Activated naive CD8-positive, alpha-beta T cell treated with anti-CD3 and anti-CD28 coated beads, Interleukin-2, amount 50 U/mL, for 24 hours (primary cell): Measurements from ENCODE around the gene ACTR1A.
"Not testable (repeated sequence)": the region's sequence is repeated elsewhere in the genome, so short reads cannot be mapped to it uniquely, and the experiment has no call there.

Experiments used
- ATAC-seq: fragments of 150-1000 bp; cut with Tn5 transposase; one replicate; pipeline ENCODE4 v1.10.0; 2021
- DNase-seq: peaks from one replicate; pipeline ENCODE4 v3.0.0; 2021
- H3K27ac Mint-ChIP-seq: one replicate; pipeline ENCODE4 v1.8.0; 2021; ENCODE audit warnings: mild to moderate bottlenecking, mixed read lengths
- H3K27me3 Mint-ChIP-seq: one replicate; pipeline ENCODE4 v1.8.0; 2021; ENCODE audit warnings: mixed read lengths
- H3K36me3 Mint-ChIP-seq: one replicate; pipeline ENCODE4 v1.8.0; 2021; ENCODE audit warnings: low read depth, mixed read lengths
- H3K4me1 Mint-ChIP-seq: one replicate; pipeline ENCODE4 v1.8.0; 2021; ENCODE audit warnings: mixed read lengths
- H3K4me3 Mint-ChIP-seq: one replicate; pipeline ENCODE4 v1.8.0; 2021; ENCODE audit warnings: mild to moderate bottlenecking, moderate library complexity, mixed read lengths
- H3K9me3 Mint-ChIP-seq: one replicate; pipeline ENCODE4 v1.8.0; 2021; ENCODE audit warnings: mixed read lengths

Gene ACTR1A

GRCh38 chr10:102502337-102503151 is at the start of gene ACTR1A:
Gene ACTR1A (minus strand): TSS chr10:102502712. CDS start chr10:102502647, 65 bp downstream.
- H3K4me3 Mint-ChIP-seq: no peak within 1 kb of the TSS
- peak; percentile 96 for DNase-seq
- no peak within 1 kb of the TSS for H3K27ac Mint-ChIP-seq
- peaks cover 27% of the 10 kb centered on the region for H3K4me1 Mint-ChIP-seq
- peak; percentile 57 for ATAC-seq
- no peaks in the 10 kb centered on the region for H3K36me3 Mint-ChIP-seq
- H3K9me3 Mint-ChIP-seq: no peaks in the 10 kb centered on the region
- H3K27me3 Mint-ChIP-seq: no peaks in the 10 kb centered on the region

- H3K4me3 Mint-ChIP-seq: no peak overlapping the region
- no peak for ATAC-seq
Observed at GRCh38 chr10:102550636-102551210, 48.2 kb upstream of the ACTR1A start.

GRCh38 chr10:102549549-102549948 is 47.0 kb upstream of the ACTR1A start:
- H3K27me3 Mint-ChIP-seq: no peaks in the 10 kb centered on the region
- DNase-seq (no peak), ATAC-seq (no peak)
- no peak overlapping the region for H3K27ac Mint-ChIP-seq
- H3K4me1 Mint-ChIP-seq: no peaks in the 10 kb centered on the region
- H3K4me3 Mint-ChIP-seq: no peak overlapping the region
- H3K36me3 Mint-ChIP-seq: peaks cover 6% of the 10 kb centered on the region
- H3K9me3 Mint-ChIP-seq: no peaks in the 10 kb centered on the region

More at GRCh38 chr10:102550636-102551210, 48.2 kb upstream of the ACTR1A start:
- Mint-ChIP-seq H3K9me3 (no peaks in the 10 kb centered on the region), H3K27ac (no peak overlapping the region), H3K36me3 (peaks cover 6% of the 10 kb centered on the region), H3K4me1 (no peaks in the 10 kb centered on the region), H3K27me3 (no peaks in the 10 kb centered on the region)
- DNase-seq: no peak

DNA sequence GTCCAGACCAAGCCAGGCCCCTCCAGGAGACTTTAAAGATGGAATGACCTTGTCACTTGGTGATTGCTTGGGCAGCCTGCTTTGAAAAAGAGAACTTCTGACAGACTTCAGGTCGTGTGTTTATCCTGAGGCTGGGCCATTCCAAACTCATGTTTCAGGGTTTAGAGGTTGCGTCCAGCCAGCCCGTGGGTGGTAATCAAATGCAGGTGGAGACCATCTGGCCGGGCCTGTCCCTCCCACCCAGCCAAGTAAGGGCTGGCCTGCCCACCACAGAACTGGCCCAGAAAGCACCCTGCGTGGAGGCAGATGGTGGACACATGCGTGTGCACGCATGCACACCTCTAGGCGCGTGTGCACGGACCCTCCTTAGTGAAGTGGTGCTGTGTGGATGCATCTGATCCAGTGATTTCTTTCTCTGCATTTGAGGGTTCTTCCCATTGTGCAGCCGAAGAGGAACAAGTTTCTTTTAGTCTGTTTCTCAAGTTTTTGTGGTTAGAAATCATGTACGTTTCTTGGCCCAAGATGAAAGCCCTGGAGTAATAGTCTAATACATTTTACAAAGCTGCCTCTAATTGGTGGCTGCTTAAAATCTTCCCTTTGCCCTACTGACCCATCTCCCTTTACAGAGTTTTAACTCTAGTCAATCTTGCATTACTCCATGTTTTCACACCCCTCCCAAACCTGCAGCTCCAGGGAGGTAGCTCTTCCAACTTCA is 44.3 kb upstream of the ACTR1A start:
- ATAC-seq (no peak), DNase-seq (no peak)
- Mint-ChIP-seq H3K9me3 (no peaks in the 10 kb centered on the region), H3K4me3 (no peak overlapping the region), H3K27ac (no peak overlapping the region), H3K27me3 (no peaks in the 10 kb centered on the region), H3K36me3 (peaks cover 3% of the 10 kb centered on the region), H3K4me1 (peaks cover 7% of the 10 kb centered on the region)

GRCh38 chr10:102545997-102546396 is 43.5 kb upstream of the ACTR1A start:
- Mint-ChIP-seq H3K27ac (no peak overlapping the region), H3K4me3 (no peak overlapping the region), H3K36me3 (peaks cover 3% of the 10 kb centered on the region), H3K4me1 (peaks cover 8% of the 10 kb centered on the region), H3K27me3 (no peaks in the 10 kb centered on the region), H3K9me3 (no peaks in the 10 kb centered on the region)
- no peak for DNase-seq
- ATAC-seq: no peak

DNA sequence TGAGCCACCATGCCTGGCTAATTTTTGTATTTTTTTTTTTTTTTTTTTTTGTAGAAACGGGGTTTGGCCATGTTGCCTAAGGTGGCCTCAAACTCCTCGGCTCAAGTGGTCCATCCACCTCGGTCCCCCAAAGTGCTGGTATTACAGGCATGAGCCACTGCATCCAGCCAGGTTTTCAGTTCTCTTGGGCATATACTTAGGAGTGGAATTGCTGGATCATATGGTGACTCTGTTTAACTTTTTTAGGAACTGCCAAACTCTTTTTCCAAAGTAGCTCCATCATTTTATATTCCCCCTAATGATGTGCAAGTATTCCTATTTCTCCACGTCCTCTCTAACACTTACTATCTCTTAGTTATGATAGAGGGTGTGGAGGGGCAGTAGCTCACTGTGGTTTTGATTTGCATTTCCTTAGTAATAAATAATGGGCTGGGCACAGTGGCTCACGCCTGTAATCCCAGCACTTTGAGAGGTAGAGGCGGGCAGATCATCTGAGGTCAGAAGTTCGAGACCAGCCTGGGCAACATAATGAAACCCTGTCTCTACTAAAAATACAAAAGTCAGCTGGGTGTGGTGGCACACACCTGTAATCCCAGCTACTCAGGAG is 42.9 kb upstream of the ACTR1A start:
- H3K4me3 Mint-ChIP-seq: no peak overlapping the region
- H3K36me3 Mint-ChIP-seq: peaks cover 2% of the 10 kb centered on the region
- no peak overlapping the region for H3K27ac Mint-ChIP-seq
- peaks cover 10% of the 10 kb centered on the region for H3K4me1 Mint-ChIP-seq
- H3K27me3 Mint-ChIP-seq: no peaks in the 10 kb centered on the region
- no peak for DNase-seq
- no peaks in the 10 kb centered on the region for H3K9me3 Mint-ChIP-seq
- no peak for ATAC-seq

GRCh38 chr10:102542800-102543418 is 40.4 kb upstream of the ACTR1A start:
- ATAC-seq (peak; percentile 37), DNase-seq (no peak)
- peak overlapping the region; percentile 13 for H3K27ac Mint-ChIP-seq
- no peaks in the 10 kb centered on the region for H3K9me3 Mint-ChIP-seq
- H3K4me3 Mint-ChIP-seq: no peak overlapping the region
- H3K27me3 Mint-ChIP-seq: no peaks in the 10 kb centered on the region
- H3K36me3 Mint-ChIP-seq: no peaks in the 10 kb centered on the region
- peaks cover 13% of the 10 kb centered on the region for H3K4me1 Mint-ChIP-seq

- peak; percentile 97 for ATAC-seq
- H3K9me3 Mint-ChIP-seq: no peaks in the 10 kb centered on the region
- H3K27ac Mint-ChIP-seq: no peak overlapping the region
- H3K36me3 Mint-ChIP-seq: no peaks in the 10 kb centered on the region
- peak; percentile 5 for DNase-seq
- H3K27me3 Mint-ChIP-seq: no peaks in the 10 kb centered on the region
- H3K4me3 Mint-ChIP-seq: no peak overlapping the region
- H3K4me1 Mint-ChIP-seq: peaks cover 17% of the 10 kb centered on the region
Observed at GRCh38 chr10:102540023-102540422, 37.5 kb upstream of the ACTR1A start.

DNA sequence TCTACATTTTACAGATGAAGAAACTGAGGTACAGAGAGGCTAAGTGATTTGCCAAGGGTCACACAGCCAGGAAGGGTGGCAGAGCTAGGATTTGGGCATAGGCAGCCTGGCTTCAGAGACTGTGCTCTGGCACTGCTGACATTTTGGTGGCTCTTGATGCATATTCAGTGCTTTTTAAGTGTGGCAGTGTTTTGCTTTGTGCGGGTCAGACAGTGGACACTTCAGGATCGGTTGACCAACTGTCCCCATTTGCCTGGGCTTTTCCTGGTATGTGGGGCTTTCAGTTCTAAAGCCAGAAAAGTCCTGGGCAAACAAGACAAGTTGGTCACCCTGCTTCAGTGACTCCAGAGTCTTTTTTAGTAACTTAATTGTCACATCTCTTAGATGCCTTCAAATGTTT is 36.3 kb upstream of the ACTR1A start:
- Mint-ChIP-seq H3K36me3 (no peaks in the 10 kb centered on the region), H3K27ac (no peak overlapping the region), H3K27me3 (no peaks in the 10 kb centered on the region), H3K4me3 (no peak overlapping the region), H3K9me3 (no peaks in the 10 kb centered on the region), H3K4me1 (peaks cover 17% of the 10 kb centered on the region)
- DNase-seq (no peak), ATAC-seq (no peak)

DNA sequence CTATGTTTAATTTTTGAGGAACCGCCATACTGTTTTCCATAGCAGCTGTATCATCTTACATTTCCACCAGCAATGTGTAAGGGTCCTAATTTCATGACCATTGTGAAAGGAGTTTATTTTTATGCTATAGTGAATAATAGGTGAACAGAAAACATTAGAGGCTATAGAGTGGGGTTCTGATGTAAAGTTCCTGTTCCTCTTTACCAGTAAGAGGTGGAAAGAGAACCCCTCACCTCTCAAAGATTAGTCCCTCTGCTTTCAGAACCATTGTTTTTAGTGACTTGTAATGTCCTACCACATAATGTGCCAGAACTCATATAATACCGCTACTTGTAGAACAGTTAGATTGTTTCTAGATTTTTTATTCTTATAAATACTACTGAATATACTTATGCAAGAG is 35.4 kb upstream of the ACTR1A start:
- Mint-ChIP-seq H3K4me1 (peaks cover 15% of the 10 kb centered on the region), H3K4me3 (no peak overlapping the region), H3K27me3 (no peaks in the 10 kb centered on the region), H3K9me3 (no peaks in the 10 kb centered on the region), H3K36me3 (no peaks in the 10 kb centered on the region), H3K27ac (no peak overlapping the region)
- no peak for ATAC-seq
- DNase-seq: no peak

GRCh38 chr10:102537367-102537766 is 34.9 kb upstream of the ACTR1A start:
- H3K27me3 Mint-ChIP-seq: no peaks in the 10 kb centered on the region
- no peak overlapping the region for H3K4me3 Mint-ChIP-seq

GRCh38 chr10:102535481-102536147 is 33.1 kb upstream of the ACTR1A start:
- H3K27ac Mint-ChIP-seq: no peak overlapping the region
- H3K4me1 Mint-ChIP-seq: peaks cover 7% of the 10 kb centered on the region
- H3K9me3 Mint-ChIP-seq: no peaks in the 10 kb centered on the region
- H3K36me3 Mint-ChIP-seq: no peaks in the 10 kb centered on the region
- DNase-seq (no peak), ATAC-seq (no peak)
- H3K4me3 Mint-ChIP-seq: no peak overlapping the region
- H3K27me3 Mint-ChIP-seq: no peaks in the 10 kb centered on the region

More at GRCh38 chr10:102537367-102537766, 34.9 kb upstream of the ACTR1A start:
- H3K36me3 Mint-ChIP-seq: no peaks in the 10 kb centered on the region
- ATAC-seq (no peak), DNase-seq (no peak)
- no peak overlapping the region for H3K27ac Mint-ChIP-seq
- H3K4me1 Mint-ChIP-seq: peaks cover 10% of the 10 kb centered on the region
- no peaks in the 10 kb centered on the region for H3K9me3 Mint-ChIP-seq

DNA sequence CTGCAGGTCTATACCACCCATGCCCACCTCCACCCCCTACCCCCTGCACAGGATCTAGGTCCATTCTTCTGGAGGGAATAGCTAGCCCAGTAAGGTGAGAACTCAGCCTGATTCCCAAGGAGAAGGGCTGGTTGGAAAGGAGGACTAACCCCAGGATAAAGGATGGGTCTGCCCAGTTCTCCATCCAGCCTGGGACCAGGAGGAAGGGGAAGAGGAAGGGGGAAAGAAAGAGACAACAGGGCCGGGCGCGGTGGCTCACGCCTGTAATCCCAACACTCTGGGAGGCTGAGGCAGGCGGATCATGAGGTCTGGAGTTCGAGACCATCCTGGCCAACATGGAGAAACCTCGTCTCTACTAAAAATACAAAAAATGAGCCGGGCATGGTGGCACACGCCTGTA is 32.5 kb upstream of the ACTR1A start:
- not testable (repeated sequence) for H3K4me3 Mint-ChIP-seq, H3K36me3 Mint-ChIP-seq, H3K27ac Mint-ChIP-seq, H3K4me1 Mint-ChIP-seq, ATAC-seq, DNase-seq, H3K27me3 Mint-ChIP-seq, H3K9me3 Mint-ChIP-seq

DNA sequence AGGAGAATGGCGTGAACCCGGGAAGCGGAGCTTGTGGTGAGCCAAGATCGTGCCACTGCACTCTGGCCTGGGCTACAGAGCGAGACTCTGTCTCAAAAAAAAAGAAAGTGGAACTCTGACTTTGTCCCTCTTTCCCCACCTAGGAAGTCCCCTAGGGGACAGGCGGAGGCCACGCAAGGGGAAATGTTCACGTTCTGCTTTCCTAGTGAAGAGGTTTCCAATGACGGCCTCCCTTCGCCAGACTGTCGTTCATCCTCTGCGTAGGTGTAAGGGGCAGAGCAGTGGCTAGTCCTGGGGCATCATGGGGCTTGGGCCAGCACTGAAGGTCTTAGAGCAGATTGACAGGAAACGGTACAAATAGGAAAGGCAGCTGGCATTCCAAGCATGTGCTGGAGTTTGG is 31.8 kb upstream of the ACTR1A start:
- Mint-ChIP-seq H3K4me3 (no peak overlapping the region), H3K36me3 (no peaks in the 10 kb centered on the region), H3K27me3 (no peaks in the 10 kb centered on the region), H3K4me1 (peaks cover 4% of the 10 kb centered on the region), H3K9me3 (no peaks in the 10 kb centered on the region), H3K27ac (no peak overlapping the region)
- ATAC-seq: no peak
- no peak for DNase-seq
